IPS-NIHi7 (cell line): ENCODE measurements around the gene SEM1.
"Not testable (repeated sequence)": the region's sequence is repeated elsewhere in the genome, so short reads cannot be mapped to it uniquely, and the experiment has no call there.

ENCODE experiments used
- DNase-seq: peaks from one replicate; pipeline ENCODE4 v3.0.0; 2012; ENCODE audit warnings: mixed read lengths; ENCODE audit errors: extremely low spot score

Gene SEM1

GRCh38 chr7:96663457-96663856, 46.2 kb downstream of the SEM1 start:
- DNase-seq: no peak

GRCh38 chr7:96662151-96662550, 47.5 kb downstream of the SEM1 start:
- DNase-seq: not testable (repeated sequence)

GRCh38 chr7:96658022-96658412, 51.6 kb downstream of the SEM1 start:
- DNase-seq: no peak

GRCh38 chr7:96657347-96658021, 52.2 kb downstream of the SEM1 start:
- peak; percentile 40 for DNase-seq

- DNase-seq: no peak
Observed at GRCh38 chr7:96655956-96656355, 53.7 kb downstream of the SEM1 start.

GRCh38 chr7:96654630-96655188, 54.9 kb downstream of the SEM1 start:
- no peak for DNase-seq

GRCh38 chr7:96649981-96650380, 59.7 kb downstream of the SEM1 start:
- no peak for DNase-seq

GRCh38 chr7:96648784-96649183, 60.9 kb downstream of the SEM1 start:
- DNase-seq: peak; percentile 22

- no peak for DNase-seq
Observed at GRCh38 chr7:96647733-96648132, 61.9 kb downstream of the SEM1 start.

- DNase-seq: no peak
Observed at GRCh38 chr7:96645084-96645483, 64.6 kb downstream of the SEM1 start.

- DNase-seq: not testable (repeated sequence)
Observed at GRCh38 chr7:96643436-96643835, 66.2 kb downstream of the SEM1 start.

GRCh38 chr7:96640054-96640453, 69.6 kb downstream of the SEM1 start:
- no peak for DNase-seq
